GM10248 (cell line): ENCODE results near the gene DEAF1.

ENCODE experiments used
- CTCF ChIA-PET: fragments of 300-600 bp; sonication (Branson Sonifier 250); formaldehyde crosslinking; extraction: SDS; loops from one replicate; lab custom pipeline; 2021; ENCODE audit warnings: antibody characterized with exemption; lab: Yijun Ruan, JAX
- POLR2A ChIA-PET: fragments of 350-650 bp; sonication (Branson Sonifier 250); formaldehyde crosslinking; extraction: SDS; loops from one replicate; lab custom pipeline; 2020; ENCODE audit warnings: antibody characterized with exemption; lab: Yijun Ruan, JAX
- DNase-seq: peaks from one replicate; pipeline ENCODE4 v3.0.0; 2012; ENCODE audit errors: extremely low spot score
- TF ChIP-seq, protein P1 (sequence below): IDR thresholded peaks from 2 replicates; pipeline ENCODE4 v1.5.1; 2012; ENCODE audit warnings: mild to moderate bottlenecking, low read depth; ENCODE audit errors: extremely low read depth, missing control alignments, control extremely low read depth

Gene DEAF1

DNA sequence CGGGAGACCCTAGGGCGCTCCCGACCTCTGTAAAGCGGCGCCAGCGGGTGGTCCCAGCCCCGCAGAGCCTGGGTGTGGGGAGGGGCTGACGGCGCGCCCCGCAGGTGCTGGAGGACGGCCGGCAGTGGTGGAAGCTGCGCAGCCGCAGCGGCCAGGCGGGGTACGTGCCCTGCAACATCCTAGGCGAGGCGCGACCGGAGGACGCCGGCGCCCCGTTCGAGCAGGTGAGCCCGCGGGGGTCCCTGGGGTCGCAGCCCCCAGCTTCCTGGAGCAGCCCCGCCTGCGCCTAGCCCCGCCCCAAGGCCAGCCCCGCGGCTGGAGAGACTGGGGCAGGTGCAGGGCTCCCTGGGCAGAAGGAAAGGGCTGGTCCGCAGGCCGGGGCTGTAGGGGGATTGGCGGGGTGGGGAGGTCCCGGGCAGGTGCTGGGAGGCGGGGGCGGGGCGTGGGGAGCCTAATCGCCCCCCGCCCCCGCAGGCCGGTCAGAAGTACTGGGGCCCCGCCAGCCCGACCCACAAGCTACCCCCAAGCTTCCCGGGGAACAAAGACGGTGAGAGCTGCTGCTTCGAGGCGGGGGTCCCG is 30.7 kb upstream of the DEAF1 start:
- peak; percentile 54 for DNase-seq
- CTCF ChIA-PET, result interaction anchor here (1.1 to 9.4 kb wide), 13 partner anchors 13 to 277 kb away, joined by 3 to 112 read pairs (median 8); partner anchors contain the start of genes DEAF1, TALDO1 and TMEM80

DNA sequence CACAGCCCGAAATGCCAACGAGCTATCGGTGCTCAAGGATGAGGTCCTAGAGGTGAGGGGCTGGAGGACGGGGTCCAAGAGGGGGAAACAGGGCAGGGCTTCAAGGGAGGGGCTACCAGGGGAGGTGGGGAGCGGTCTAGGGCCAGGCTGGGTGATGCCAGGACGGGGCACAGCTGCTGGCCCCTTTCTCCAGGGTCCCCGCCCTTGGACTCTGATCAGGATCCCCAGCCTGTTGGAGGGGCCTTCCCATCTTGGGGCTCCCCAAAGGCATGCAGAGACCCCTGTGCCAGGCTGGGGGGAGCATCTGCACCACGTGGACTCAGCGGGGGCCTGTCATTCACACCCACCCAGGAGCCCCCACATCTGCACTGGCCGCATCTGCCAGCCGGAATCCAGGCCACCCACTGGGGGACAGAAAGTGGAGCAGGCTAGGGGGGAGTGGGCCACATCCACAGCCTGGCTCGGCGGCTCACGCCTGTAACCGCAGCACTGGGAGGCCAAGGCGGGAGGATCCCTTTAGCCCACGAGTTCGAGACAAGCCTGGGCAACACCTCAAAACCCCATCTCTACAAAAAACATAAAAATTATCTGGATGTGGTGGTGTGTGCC is 29.9 kb upstream of the DEAF1 start:
- TF ChIP-seq, protein P1, sequence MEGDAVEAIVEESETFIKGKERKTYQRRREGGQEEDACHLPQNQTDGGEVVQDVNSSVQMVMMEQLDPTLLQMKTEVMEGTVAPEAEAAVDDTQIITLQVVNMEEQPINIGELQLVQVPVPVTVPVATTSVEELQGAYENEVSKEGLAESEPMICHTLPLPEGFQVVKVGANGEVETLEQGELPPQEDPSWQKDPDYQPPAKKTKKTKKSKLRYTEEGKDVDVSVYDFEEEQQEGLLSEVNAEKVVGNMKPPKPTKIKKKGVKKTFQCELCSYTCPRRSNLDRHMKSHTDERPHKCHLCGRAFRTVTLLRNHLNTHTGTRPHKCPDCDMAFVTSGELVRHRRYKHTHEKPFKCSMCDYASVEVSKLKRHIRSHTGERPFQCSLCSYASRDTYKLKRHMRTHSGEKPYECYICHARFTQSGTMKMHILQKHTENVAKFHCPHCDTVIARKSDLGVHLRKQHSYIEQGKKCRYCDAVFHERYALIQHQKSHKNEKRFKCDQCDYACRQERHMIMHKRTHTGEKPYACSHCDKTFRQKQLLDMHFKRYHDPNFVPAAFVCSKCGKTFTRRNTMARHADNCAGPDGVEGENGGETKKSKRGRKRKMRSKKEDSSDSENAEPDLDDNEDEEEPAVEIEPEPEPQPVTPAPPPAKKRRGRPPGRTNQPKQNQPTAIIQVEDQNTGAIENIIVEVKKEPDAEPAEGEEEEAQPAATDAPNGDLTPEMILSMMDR, result no peak
- no peak for DNase-seq
- POLR2A ChIA-PET, result no interaction called here
- CTCF ChIA-PET, result interaction anchor here (1.1 to 9.4 kb wide), 13 partner anchors 13 to 171 kb away, joined by 4 to 112 read pairs (median 5); partner anchors contain the start of genes DEAF1, TALDO1 and TMEM80

More for the DNA sequence above, 30.7 kb upstream of the DEAF1 start:
- TF ChIP-seq, protein P1, result no peak
- POLR2A ChIA-PET, result interaction anchor here (1.0 kb wide), 1 partner anchor 29 kb away, joined by 3 read pairs; no protein-coding TSS in a partner anchor

DNA sequence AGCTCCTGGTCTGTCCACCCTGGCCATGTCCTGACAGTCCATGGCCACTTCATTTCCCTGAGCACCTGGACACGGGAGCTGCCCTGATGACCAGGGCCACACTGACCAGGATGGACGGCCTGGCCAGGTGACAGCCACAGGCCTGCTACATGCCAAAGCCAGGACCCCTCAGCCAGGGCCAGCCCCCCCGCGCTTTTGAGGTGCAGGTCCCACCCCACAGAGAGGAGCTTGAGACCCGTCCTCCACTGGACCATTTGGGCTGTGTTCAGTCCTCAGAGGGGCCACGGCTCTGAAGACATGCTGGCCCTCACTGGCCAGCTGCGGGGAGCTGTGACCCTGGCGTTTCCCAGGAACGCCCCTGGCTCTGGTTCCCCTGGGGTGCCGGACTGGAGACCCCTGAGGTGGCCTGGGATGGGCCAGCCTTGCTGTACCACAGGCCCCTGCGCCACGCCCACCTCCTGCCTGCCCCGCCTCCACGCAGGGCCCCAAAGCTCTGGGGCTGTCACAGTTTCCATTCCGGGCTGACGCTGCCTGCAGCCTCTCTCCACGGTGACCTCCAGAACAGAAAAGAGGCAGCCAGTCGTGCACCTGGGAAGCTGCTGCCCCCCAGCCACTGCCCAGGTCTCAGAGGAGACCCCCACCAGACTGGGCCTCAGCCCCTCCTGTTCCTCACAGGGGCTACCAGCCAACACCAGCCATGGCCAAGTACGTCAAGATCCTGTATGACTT is 29.2 kb upstream of the DEAF1 start:
- CTCF ChIA-PET, result interaction anchor here (0.7 to 9.4 kb wide), 19 partner anchors 9 to 205 kb away, joined by 3 to 112 read pairs (median 4); partner anchors contain the start of genes DEAF1, LMNTD2, TALDO1 and TMEM80
- peak; percentile 32 for DNase-seq
- TF ChIP-seq, protein P1, result no peak
- POLR2A ChIA-PET, result no interaction called here

GRCh38 chr11:723120-723883 is 28.3 kb upstream of the DEAF1 start:
- DNase-seq, result peak; percentile 73
- ChIA-PET POLR2A (interaction anchor here (0.6 kb wide), 1 partner anchor 186 kb away, joined by 4 read pairs; no protein-coding TSS in a partner anchor), CTCF (interaction anchor here (0.7 to 9.4 kb wide), 22 partner anchors 10 to 283 kb away, joined by 3 to 112 read pairs (median 4); partner anchors contain the start of genes DEAF1, LMNTD2, TALDO1 and TMEM80)
- TF ChIP-seq, protein P1, result peak; percentile 57

DNA sequence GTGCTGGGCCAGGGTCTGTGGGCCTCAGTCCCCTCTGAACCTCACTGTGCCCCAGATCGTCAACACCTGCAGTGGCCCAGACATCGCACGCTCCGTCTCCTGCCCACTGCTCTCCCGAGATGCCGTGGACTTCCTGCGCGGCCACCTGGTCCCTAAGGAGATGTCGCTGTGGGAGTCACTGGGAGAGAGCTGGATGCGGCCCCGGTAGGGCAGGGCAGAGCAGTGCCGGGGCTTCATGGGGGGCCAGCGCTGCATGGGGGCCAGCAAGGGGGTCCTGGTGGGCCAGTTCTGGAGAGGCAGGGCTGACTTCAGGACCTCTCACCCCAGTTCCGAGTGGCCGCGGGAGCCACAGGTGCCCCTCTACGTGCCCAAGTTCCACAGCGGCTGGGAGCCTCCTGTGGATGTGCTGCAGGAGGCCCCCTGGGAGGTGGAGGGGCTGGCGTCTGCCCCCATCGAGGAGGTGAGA is 27.4 kb upstream of the DEAF1 start:
- POLR2A ChIA-PET, result interaction anchor here (0.6 kb wide), 1 partner anchor 187 kb away, joined by 4 read pairs; no protein-coding TSS in a partner anchor
- TF ChIP-seq, protein P1, result no peak
- CTCF ChIA-PET, result interaction anchor here (0.7 to 9.4 kb wide), 17 partner anchors 9 to 282 kb away, joined by 3 to 112 read pairs (median 4); partner anchors contain the start of genes DEAF1, LMNTD2, TALDO1 and TMEM80
- peak; percentile 15 for DNase-seq
